MCF 10A (cell line): ENCODE results near the gene OR10G2. TPM values are rescaled to one million over a fixed set of nuclear protein-coding genes. Genes with fewer than 3 reads are reported as not detected.
A peak's percentile ranks its signal among the peaks of the same experiment; 100 is the strongest.
"Not testable (repeated sequence)": the region's sequence is repeated elsewhere in the genome, so short reads cannot be mapped to it uniquely, and the experiment has no call there.

ENCODE experiments used
- BruUV-seq: library from RNA; stranded (reverse); fragments of 400-500 nt; replicated peaks from 2 replicates; lab custom pipeline; 2021; lab: Mats Ljungman, UMichigan
- CTCF ChIA-PET: fragments of 300-600 bp; sonication (Branson Sonifier 250); formaldehyde crosslinking; extraction: SDS; loops from one replicate; lab custom pipeline; 2021; ENCODE audit warnings: antibody characterized with exemption, inconsistent platforms; lab: Yijun Ruan, JAX
- POLR2A ChIA-PET: fragments of 300-600, 350-650 bp; sonication (Branson Sonifier 250); formaldehyde crosslinking; extraction: SDS; loops from one replicate; lab custom pipeline; 2020; ENCODE audit warnings: antibody characterized with exemption, inconsistent platforms; lab: Yijun Ruan, JAX
- DNase-seq: peaks from one replicate; pipeline ENCODE4 v3.0.0-alpha.2; 2018; ENCODE audit not compliant: unreplicated experiment
- H3K27ac Mint-ChIP-seq: one replicate; pipeline ENCODE4 v1.8.0; 2022; ENCODE audit warnings: mild to moderate bottlenecking, low read depth, mixed read lengths; ENCODE audit not compliant: unreplicated experiment
- H3K27me3 Mint-ChIP-seq: one replicate; pipeline ENCODE4 v1.8.0; 2022; ENCODE audit warnings: mixed read lengths; ENCODE audit not compliant: insufficient read depth, unreplicated experiment
- H3K36me3 Mint-ChIP-seq: one replicate; pipeline ENCODE4 v1.8.0; 2022; ENCODE audit warnings: mild to moderate bottlenecking, moderate library complexity, mixed read lengths; ENCODE audit not compliant: insufficient read depth, unreplicated experiment
- H3K4me1 Mint-ChIP-seq: one replicate; pipeline ENCODE4 v1.8.0; 2022; ENCODE audit warnings: mixed read lengths; ENCODE audit not compliant: insufficient read depth, unreplicated experiment
- H3K4me3 Mint-ChIP-seq: one replicate; pipeline ENCODE4 v1.8.0; 2022; ENCODE audit warnings: mild to moderate bottlenecking, moderate library complexity, mixed read lengths; ENCODE audit not compliant: unreplicated experiment
- H3K9me3 Mint-ChIP-seq: one replicate; pipeline ENCODE4 v1.8.0; 2022; ENCODE audit warnings: mixed read lengths; ENCODE audit not compliant: unreplicated experiment
- CTCF ChIP-seq: fragments of 200-600 bp; IDR thresholded peaks from one replicate; pipeline ENCODE4 v1.8.0; 2022; ENCODE audit warnings: antibody characterized with exemption, mild to moderate bottlenecking; ENCODE audit not compliant: unreplicated experiment
- intact Hi-C: fragments of 100-400 bp; cut with micrococcal nuclease; formaldehyde crosslinking; loops from 2 replicates; pipeline ENCODE4 v1.14.1; 2022
- total RNA-seq: library from RNA; stranded (reverse); gene quantifications from 2 replicates; pipeline ENCODE4 v1.2.3, GENCODE V29; 2022

Gene OR10G2
- total RNA-seq, 1 experiment from 2014 or later = not detected

- CTCF ChIA-PET = interaction anchor here (0.7 kb wide), 1 partner anchor 65 kb away, joined by 4 read pairs; no protein-coding TSS in a partner anchor
- POLR2A ChIA-PET = interaction anchor here (0.5 kb wide), 1 partner anchor 9 kb away, joined by 3 read pairs; no protein-coding TSS in a partner anchor
- intact Hi-C loops = loop anchor here (10.0 kb wide), 2 partner anchors 57 to 97 kb away; no protein-coding TSS in a partner anchor
Observed at GRCh38 chr14:21647380-21647779, 12.6 kb upstream of the OR10G2 start.

GRCh38 chr14:21643407-21643806 is 8.7 kb upstream of the OR10G2 start:
- CTCF ChIA-PET = interaction anchor here (0.6 to 0.9 kb wide), 2 partner anchors 50 to 831 kb away, joined by 3 to 7 read pairs; no protein-coding TSS in a partner anchor
- peaks cover 41% of the 10 kb centered on the region for H3K27me3 Mint-ChIP-seq
- no peaks in the 10 kb centered on the region for H3K36me3 Mint-ChIP-seq
- no peaks in the 10 kb centered on the region for H3K9me3 Mint-ChIP-seq
- no peak overlapping the region for H3K27ac Mint-ChIP-seq
- no peaks in the 10 kb centered on the region for H3K4me1 Mint-ChIP-seq
- no peak for DNase-seq
- TF ChIP-seq CTCF = no peak
- H3K4me3 Mint-ChIP-seq = no peak overlapping the region
- intact Hi-C loops = loop anchor here (10.0 kb wide), 2 partner anchors 61 to 101 kb away; no protein-coding TSS in a partner anchor
- POLR2A ChIA-PET = interaction anchor here (0.6 kb wide), 1 partner anchor 11 kb away, joined by 4 read pairs; the partner anchor contains the start of gene OR4E2
- BruUV-seq = no TSS peak

More at GRCh38 chr14:21647380-21647779, 12.6 kb upstream of the OR10G2 start:
- no peak for TF ChIP-seq CTCF
- Mint-ChIP-seq H3K27ac (no peak overlapping the region), H3K4me1 (no peaks in the 10 kb centered on the region), H3K27me3 (peaks cover 66% of the 10 kb centered on the region), H3K4me3 (no peak overlapping the region), H3K36me3 (no peaks in the 10 kb centered on the region), H3K9me3 (no peaks in the 10 kb centered on the region)
- DNase-seq = peak; percentile 13
- no TSS peak for BruUV-seq

- H3K4me1 Mint-ChIP-seq = no peaks in the 10 kb centered on the region
- H3K27ac Mint-ChIP-seq = no peak overlapping the region
- no peak for TF ChIP-seq CTCF
- H3K27me3 Mint-ChIP-seq = peaks cover 41% of the 10 kb centered on the region
- intact Hi-C loops = loop anchor here (10.0 kb wide), 2 partner anchors 62 to 102 kb away; no protein-coding TSS in a partner anchor
- no peaks in the 10 kb centered on the region for H3K9me3 Mint-ChIP-seq
- no TSS peak for BruUV-seq
- ChIA-PET POLR2A (no interaction called here), CTCF (interaction anchor here (0.6 kb wide), 1 partner anchor 50 kb away, joined by 3 read pairs; no protein-coding TSS in a partner anchor)
- no peaks in the 10 kb centered on the region for H3K36me3 Mint-ChIP-seq
- H3K4me3 Mint-ChIP-seq = no peak overlapping the region
- DNase-seq = no peak
Observed at GRCh38 chr14:21642683-21643082, 7.9 kb upstream of the OR10G2 start.

GRCh38 chr14:21631084-21631483 is 3.7 kb downstream of the OR10G2 start:
- Mint-ChIP-seq H3K27ac (no peak overlapping the region), H3K4me1 (no peaks in the 10 kb centered on the region), H3K9me3 (no peaks in the 10 kb centered on the region), H3K27me3 (peaks cover 49% of the 10 kb centered on the region), H3K4me3 (no peak overlapping the region), H3K36me3 (no peaks in the 10 kb centered on the region)
- TF ChIP-seq CTCF = no peak
- POLR2A ChIA-PET = no interaction called here
- BruUV-seq = no TSS peak
- no peak for DNase-seq
- CTCF ChIA-PET = no interaction called here
- intact Hi-C loops = no loop called here

GRCh38 chr14:21630503-21630902 is 4.2 kb downstream of the OR10G2 start:
- H3K36me3 Mint-ChIP-seq, CTCF ChIA-PET: not testable (repeated sequence)

More at GRCh38 chr14:21630503-21630902, 4.2 kb downstream of the OR10G2 start:
- POLR2A ChIA-PET, H3K9me3 Mint-ChIP-seq, H3K4me3 Mint-ChIP-seq, DNase-seq, H3K4me1 Mint-ChIP-seq, H3K27ac Mint-ChIP-seq, BruUV-seq, intact Hi-C loops: not testable (repeated sequence)
- H3K27me3 Mint-ChIP-seq = peaks cover 49% of the 10 kb centered on the region
